Mesenchymal stem cell (in vitro differentiated cells and primary cell): ENCODE data around the gene ASIC2.

Experiments
- DNase-seq: peaks from one replicate; pipeline ENCODE4 v3.0.0-alpha.2; 2013
- H2AFZ ChIP-seq: one replicate; pipeline ENCODE4 v1.6.1; 2013; ENCODE audit warnings: low read depth, mild to moderate bottlenecking, control low read depth, inconsistent platforms, low read length, moderate library complexity
- H2AK5ac ChIP-seq: 2 replicates; pipeline ENCODE4 v1.6.1; 2013; ENCODE audit warnings: low read length, moderate library complexity, mild to moderate bottlenecking, inconsistent platforms; ENCODE audit not compliant: severe bottlenecking
- H2BK120ac ChIP-seq: one replicate; pipeline ENCODE4 v1.6.1; 2013; ENCODE audit warnings: low read depth, mild to moderate bottlenecking, inconsistent platforms, low read length, moderate library complexity
- H2BK12ac ChIP-seq, 2 experiments: one replicate each; pipeline ENCODE4 v1.6.1; 2013; ENCODE audit warnings: inconsistent platforms in 2 of 2, low read length in 2 of 2, mild to moderate bottlenecking in 2 of 2, moderate library complexity in 2 of 2, control low read depth in 1 of 2
- H2BK15ac ChIP-seq: one replicate; pipeline ENCODE4 v1.6.1; 2013; ENCODE audit warnings: mild to moderate bottlenecking, low read depth, inconsistent platforms; ENCODE audit not compliant: poor library complexity, severe bottlenecking
- H2BK5ac ChIP-seq: 2 replicates; pipeline ENCODE4 v1.6.1; 2013; ENCODE audit warnings: low read depth, mild to moderate bottlenecking, low read length, control low read depth, inconsistent platforms; ENCODE audit not compliant: poor library complexity, severe bottlenecking
- H3K14ac ChIP-seq, 2 experiments: one replicate each; pipeline ENCODE4 v1.6.1; 2013; ENCODE audit warnings: inconsistent platforms in 2 of 2, low read length in 2 of 2, control low read depth in 1 of 2, mild to moderate bottlenecking in 1 of 2, moderate library complexity in 1 of 2
- H3K18ac ChIP-seq, 2 experiments: one replicate each; pipeline ENCODE4 v1.6.1; 2013; ENCODE audit warnings: inconsistent platforms in 2 of 2, low read length in 2 of 2, control low read depth in 1 of 2, low read depth in 1 of 2, mild to moderate bottlenecking in 1 of 2
- H3K23ac ChIP-seq, 2 experiments: one replicate each; pipeline ENCODE4 v1.6.1; 2013; ENCODE audit warnings: inconsistent platforms in 2 of 2, low read length in 2 of 2, mild to moderate bottlenecking in 2 of 2, moderate library complexity in 2 of 2, control low read depth in 1 of 2
- H3K27ac ChIP-seq: 2 replicates; pipeline ENCODE4 v1.5.1; 2013; ENCODE audit warnings: mild to moderate bottlenecking, moderate library complexity, low read length, control low read depth, inconsistent platforms; ENCODE audit not compliant: poor library complexity, severe bottlenecking
- H3K27me3 ChIP-seq, 2 experiments: 2 replicates each; pipeline versions ENCODE4 v1.6.1 to v1.7.0; 2013; ENCODE audit warnings: low read length in 2 of 2, mild to moderate bottlenecking in 2 of 2, moderate library complexity in 2 of 2, control low read depth in 1 of 2, inconsistent platforms in 1 of 2; ENCODE audit not compliant: control insufficient read depth in 1 of 2, insufficient read depth in 1 of 2
- H3K36me3 ChIP-seq, 2 experiments: 2 replicates each; pipeline versions ENCODE4 v1.6.1 to v1.7.0; 2013; ENCODE audit warnings: low read length in 2 of 2, control low read depth in 1 of 2, inconsistent platforms in 1 of 2, low read depth in 1 of 2, mild to moderate bottlenecking in 1 of 2; ENCODE audit not compliant: insufficient read depth in 2 of 2, control insufficient read depth in 1 of 2
- H3K4ac ChIP-seq, 2 experiments: one replicate each; pipeline ENCODE4 v1.6.1; 2013; ENCODE audit warnings: inconsistent platforms in 2 of 2, low read length in 2 of 2, mild to moderate bottlenecking in 2 of 2, moderate library complexity in 2 of 2, control low read depth in 1 of 2, low read depth in 1 of 2
- H3K4me1 ChIP-seq: 2 replicates; pipeline ENCODE4 v1.6.1; 2013; ENCODE audit warnings: low read depth, low read length, control low read depth; ENCODE audit not compliant: control insufficient read depth, insufficient read depth
- H3K4me2 ChIP-seq: 2 replicates; pipeline ENCODE4 v1.6.1; 2013; ENCODE audit warnings: low read length, mild to moderate bottlenecking, inconsistent platforms; ENCODE audit not compliant: poor library complexity, severe bottlenecking
- H3K4me3 ChIP-seq, 2 experiments: 2 replicates each; pipeline versions ENCODE4 v1.5.1 to v1.7.0; 2013; ENCODE audit warnings: low read length in 2 of 2, mild to moderate bottlenecking in 2 of 2, control low read depth in 1 of 2, low read depth in 1 of 2; ENCODE audit not compliant: insufficient read depth in 1 of 2
- H3K79me1 ChIP-seq: replicated peaks from 2 replicates; pipeline ENCODE4 v1.6.1; 2013; ENCODE audit warnings: mild to moderate bottlenecking, control low read depth, low read length, inconsistent platforms; ENCODE audit not compliant: poor library complexity, severe bottlenecking
- H3K9ac ChIP-seq: 2 replicates; pipeline ENCODE4 v1.7.0; 2013; ENCODE audit warnings: mild to moderate bottlenecking, low read length, moderate library complexity
- H3K9me3 ChIP-seq: 2 replicates; pipeline ENCODE4 v1.7.0; 2013; ENCODE audit warnings: mild to moderate bottlenecking, low read length; ENCODE audit not compliant: control insufficient read depth
- H4K8ac ChIP-seq: one replicate; pipeline ENCODE4 v1.6.1; 2013; ENCODE audit warnings: inconsistent platforms, mild to moderate bottlenecking, low read length, moderate library complexity
- H4K91ac ChIP-seq: one replicate; pipeline ENCODE4 v1.6.1; 2013; ENCODE audit warnings: mild to moderate bottlenecking, low read length, inconsistent platforms
- WGBS: methylation state at CpG from one replicate; pipeline ENCODE4 v1.1.7; 2013; ENCODE audit warnings: mixed read lengths; 5-methylcytosine and 5-hydroxymethylcytosine counted together

Gene ASIC2

GRCh38 chr17:33204701-33205100 lies 88.4 kb downstream of the ASIC2 start:
- no peak overlapping the region for H2BK12ac ChIP-seq
- no peak overlapping the region for H4K91ac ChIP-seq

GRCh38 chr17:33204156-33204555 lies 88.9 kb downstream of the ASIC2 start:
- Histone ChIP-seq H3K9ac (no peak overlapping the region), H2BK120ac (no peak overlapping the region), H2BK5ac (no peak overlapping the region), H3K4me3 (no peak overlapping the region), H3K36me3 (no peaks in the 10 kb centered on the region), H3K27me3 (peaks cover 0 to 61% of the 10 kb centered on the region in 2 experiments), H3K18ac (no peak overlapping the region), H3K4me2 (no peak overlapping the region), H3K14ac (no peak overlapping the region), H3K4me1 (peaks cover 6% of the 10 kb centered on the region), H3K27ac (no peak overlapping the region), H4K91ac (no peak overlapping the region), H3K9me3 (no peaks in the 10 kb centered on the region), H4K8ac (no peak overlapping the region), H3K79me1 (no peaks in the 10 kb centered on the region), H3K23ac (no peak overlapping the region), H2AFZ (no peak overlapping the region), H3K4ac (no peak overlapping the region), H2AK5ac (no peak overlapping the region), H2BK15ac (no peak overlapping the region), H2BK12ac (no peak overlapping the region)
- WGBS, result 82% methylated on average over 3 of the region's 3 CpGs
- no peak for DNase-seq

More at GRCh38 chr17:33204701-33205100, 88.4 kb downstream of the ASIC2 start:
- Histone ChIP-seq H2AFZ (no peak overlapping the region), H3K23ac (no peak overlapping the region), H2BK5ac (no peak overlapping the region), H3K4ac (no peak overlapping the region), H3K36me3 (no peaks in the 10 kb centered on the region), H2BK15ac (no peak overlapping the region), H3K79me1 (no peaks in the 10 kb centered on the region), H3K18ac (no peak overlapping the region), H2BK120ac (no peak overlapping the region), H3K14ac (no peak overlapping the region), H4K8ac (no peak overlapping the region), H2AK5ac (no peak overlapping the region), H3K4me1 (peaks cover 6% of the 10 kb centered on the region), H3K27me3 (peaks cover 0 to 59% of the 10 kb centered on the region in 2 experiments), H3K27ac (no peak overlapping the region), H3K9me3 (no peaks in the 10 kb centered on the region), H3K4me2 (no peak overlapping the region), H3K9ac (no peak overlapping the region), H3K4me3 (no peak overlapping the region)
- 87% methylated on average over 2 of the region's 2 CpGs for WGBS
- no peak for DNase-seq

- Histone ChIP-seq H3K4me1 (peaks cover 6% of the 10 kb centered on the region), H2AK5ac (no peak overlapping the region), H2BK5ac (no peak overlapping the region), H3K14ac (no peak overlapping the region), H3K9ac (no peak overlapping the region), H2BK12ac (no peak overlapping the region), H3K4me2 (no peak overlapping the region), H3K9me3 (no peaks in the 10 kb centered on the region), H3K27ac (no peak overlapping the region), H4K8ac (peak overlapping the region; percentile 14), H4K91ac (no peak overlapping the region), H3K18ac (no peak overlapping the region), H3K79me1 (no peaks in the 10 kb centered on the region), H3K36me3 (no peaks in the 10 kb centered on the region), H3K4me3 (no peak overlapping the region), H2BK120ac (no peak overlapping the region), H3K27me3 (peaks cover 0 to 65% of the 10 kb centered on the region in 2 experiments), H2BK15ac (no peak overlapping the region), H3K4ac (no peak overlapping the region), H3K23ac (no peak overlapping the region), H2AFZ (no peak overlapping the region)
- DNase-seq, result no peak
- 83% methylated on average over 7 of the region's 10 CpGs for WGBS
Measured at GRCh38 chr17:33202796-33203495, 90.1 kb downstream of the ASIC2 start.

DNA sequence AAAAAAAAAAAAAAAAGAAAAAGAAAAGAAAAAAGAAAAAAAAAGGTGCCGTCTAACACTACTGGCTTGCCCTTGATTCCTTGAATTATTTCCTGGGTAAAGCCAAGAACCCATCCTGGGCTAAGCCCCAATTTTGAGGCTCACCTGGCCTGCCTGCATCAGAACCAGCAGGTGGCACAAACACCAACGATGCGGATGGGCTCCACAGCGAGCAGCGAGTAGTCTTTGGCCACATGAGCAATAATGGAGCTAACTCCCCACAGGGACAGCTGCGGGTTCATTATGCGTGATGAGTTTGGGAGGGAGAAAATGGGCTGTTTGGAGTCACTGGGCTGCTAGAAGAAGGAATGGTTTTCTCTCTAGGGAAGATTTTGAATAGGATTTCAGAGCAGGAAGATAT lies 91.1 kb downstream of the ASIC2 start:
- no peak overlapping the region for H3K23ac ChIP-seq
- no peak overlapping the region for H3K27ac ChIP-seq
- no peak overlapping the region for H2BK120ac ChIP-seq
- H2AK5ac ChIP-seq, result no peak overlapping the region
- no peak overlapping the region for H2BK12ac ChIP-seq
- no peak overlapping the region for H3K9ac ChIP-seq
- WGBS, result 79% methylated on average over 7 of the region's 7 CpGs
- no peak overlapping the region for H4K91ac ChIP-seq
- H3K9me3 ChIP-seq, result no peaks in the 10 kb centered on the region
- no peak overlapping the region for H3K14ac ChIP-seq
- no peak overlapping the region for H2BK5ac ChIP-seq
- H3K4me1 ChIP-seq, result peaks cover 6% of the 10 kb centered on the region
- no peak overlapping the region for H3K4me2 ChIP-seq
- DNase-seq, result no peak
- no peak overlapping the region for H2BK15ac ChIP-seq
- H2AFZ ChIP-seq, result no peak overlapping the region
- H3K4ac ChIP-seq, result no peak overlapping the region
- H3K27me3 ChIP-seq, result peaks cover 0 to 63% of the 10 kb centered on the region in 2 experiments
- no peak overlapping the region for H4K8ac ChIP-seq
- no peak overlapping the region for H3K4me3 ChIP-seq
- no peaks in the 10 kb centered on the region for H3K79me1 ChIP-seq
- H3K36me3 ChIP-seq, result no peaks in the 10 kb centered on the region
- no peak overlapping the region for H3K18ac ChIP-seq
